HUES64 (cell line): ENCODE results near the gene BCAS3.

Source experiments
- H3K27ac ChIP-seq: 2 replicates; pipeline ENCODE4 v1.7.0; 2013; ENCODE audit warnings: low read depth, low read length, inconsistent platforms
- H3K27me3 ChIP-seq: 2 replicates; pipeline ENCODE4 v1.6.1; 2013; ENCODE audit warnings: mild to moderate bottlenecking, low read length; ENCODE audit not compliant: insufficient read depth
- H3K36me3 ChIP-seq: 2 replicates; pipeline ENCODE4 v1.6.1; 2013; ENCODE audit warnings: mild to moderate bottlenecking, low read length; ENCODE audit not compliant: insufficient read depth
- H3K4me1 ChIP-seq: 2 replicates; pipeline ENCODE4 v1.6.1; 2013; ENCODE audit warnings: mild to moderate bottlenecking, low read length, moderate library complexity; ENCODE audit not compliant: insufficient read depth
- H3K4me3 ChIP-seq: 2 replicates; pipeline ENCODE4 v1.5.1; 2013; ENCODE audit warnings: mild to moderate bottlenecking, low read length, moderate library complexity
- H3K9ac ChIP-seq: 2 replicates; pipeline ENCODE4 v1.6.1; 2013; ENCODE audit warnings: mild to moderate bottlenecking, low read depth, low read length
- H3K9me3 ChIP-seq: 2 replicates; pipeline ENCODE4 v1.6.1; 2013; ENCODE audit warnings: low read depth, low read length; ENCODE audit not compliant: insufficient read depth
- WGBS: fragments of 150-250, 120-280 bp; methylation state at CpG from one replicate; pipeline ENCODE4 v1.1.7; 2013; ENCODE audit warnings: missing lambda C conversion rate; 5-methylcytosine and 5-hydroxymethylcytosine counted together

The BCAS3 gene

GRCh38 chr17:61363601-61364462 lies 686.2 kb downstream of the BCAS3 start:
- Histone ChIP-seq H3K4me1 (peaks cover 4% of the 10 kb centered on the region; the same call in 1 of the 2 replicates), H3K27ac (no peak overlapping the region), H3K27me3 (no peaks in the 10 kb centered on the region), H3K36me3 (no peaks in the 10 kb centered on the region), H3K9me3 (no peaks in the 10 kb centered on the region), H3K9ac (no peak overlapping the region), H3K4me3 (no peak overlapping the region)
- WGBS = 92% methylated on average over 12 of the region's 13 CpGs

GRCh38 chr17:61364463-61364846 lies 686.8 kb downstream of the BCAS3 start:
- Histone ChIP-seq H3K27ac (no peak overlapping the region), H3K27me3 (no peaks in the 10 kb centered on the region), H3K4me3 (no peak overlapping the region), H3K9me3 (no peaks in the 10 kb centered on the region), H3K9ac (no peak overlapping the region), H3K36me3 (no peaks in the 10 kb centered on the region), H3K4me1 (peaks cover 3% of the 10 kb centered on the region; the same call in 1 of the 2 replicates)
- WGBS = 93% methylated on average over 3 of the region's 3 CpGs

GRCh38 chr17:61366076-61366714 lies 688.5 kb downstream of the BCAS3 start:
- no peak overlapping the region for H3K4me3 ChIP-seq
- H3K36me3 ChIP-seq = no peaks in the 10 kb centered on the region
- 0 out of 2 replicates have a peak, but pooled peaks cover 4% of the 10 kb centered on the region for H3K4me1 ChIP-seq
- no peaks in the 10 kb centered on the region for H3K9me3 ChIP-seq
- no peak overlapping the region for H3K9ac ChIP-seq
- no peaks in the 10 kb centered on the region for H3K27me3 ChIP-seq
- no peak overlapping the region for H3K27ac ChIP-seq
- WGBS = 90% methylated on average over 8 of the region's 8 CpGs

GRCh38 chr17:61366715-61367413 lies 689.2 kb downstream of the BCAS3 start:
- Histone ChIP-seq H3K36me3 (no peaks in the 10 kb centered on the region), H3K9me3 (no peaks in the 10 kb centered on the region), H3K27me3 (no peaks in the 10 kb centered on the region), H3K4me1 (0 out of 2 replicates have a peak, but pooled peaks cover 4% of the 10 kb centered on the region), H3K9ac (no peak overlapping the region), H3K27ac (no peak overlapping the region), H3K4me3 (no peak overlapping the region)
- 79% methylated on average over 19 of the region's 19 CpGs for WGBS

GRCh38 chr17:61368049-61368831 lies 690.6 kb downstream of the BCAS3 start:
- 0 out of 2 replicates have a peak, but pooled peaks cover 4% of the 10 kb centered on the region for H3K4me1 ChIP-seq
- no peak overlapping the region for H3K4me3 ChIP-seq
- H3K27ac ChIP-seq = no peak overlapping the region
- no peaks in the 10 kb centered on the region for H3K27me3 ChIP-seq
- H3K9me3 ChIP-seq = no peaks in the 10 kb centered on the region
- WGBS = 94% methylated on average over 27 of the region's 27 CpGs
- no peaks in the 10 kb centered on the region for H3K36me3 ChIP-seq
- no peak overlapping the region for H3K9ac ChIP-seq

- H3K27me3 ChIP-seq = no peaks in the 10 kb centered on the region
- H3K4me3 ChIP-seq = no peak overlapping the region
- 93% methylated on average over 7 of the region's 7 CpGs for WGBS
- H3K9ac ChIP-seq = no peak overlapping the region; the same call in 1 of the 2 replicates
- H3K36me3 ChIP-seq = no peaks in the 10 kb centered on the region
- 0 out of 2 replicates have a peak, but pooled peaks cover 4% of the 10 kb centered on the region for H3K4me1 ChIP-seq
- no peaks in the 10 kb centered on the region for H3K9me3 ChIP-seq
- H3K27ac ChIP-seq = no peak overlapping the region
Observed at GRCh38 chr17:61368832-61369450, 691.3 kb downstream of the BCAS3 start.

GRCh38 chr17:61369751-61370150 lies 692.1 kb downstream of the BCAS3 start:
- WGBS = 93% methylated on average over 10 of the region's 10 CpGs
- Histone ChIP-seq H3K9ac (no peak overlapping the region), H3K4me3 (no peak overlapping the region), H3K27ac (no peak overlapping the region), H3K9me3 (no peaks in the 10 kb centered on the region), H3K36me3 (no peaks in the 10 kb centered on the region), H3K27me3 (no peaks in the 10 kb centered on the region), H3K4me1 (0 out of 2 replicates have a peak, but pooled peaks cover 4% of the 10 kb centered on the region)

- Histone ChIP-seq H3K4me1 (0 out of 2 replicates have a peak, but pooled peaks cover 4% of the 10 kb centered on the region), H3K9me3 (no peaks in the 10 kb centered on the region), H3K36me3 (no peaks in the 10 kb centered on the region), H3K9ac (no peak overlapping the region), H3K27ac (no peak overlapping the region), H3K27me3 (no peaks in the 10 kb centered on the region), H3K4me3 (no peak overlapping the region)
- 80% methylated on average over 1 of the region's 1 CpG for WGBS
Observed at GRCh38 chr17:61371179-61371578, 693.5 kb downstream of the BCAS3 start.

- no peaks in the 10 kb centered on the region for H3K36me3 ChIP-seq
- no peak overlapping the region for H3K27ac ChIP-seq
- H3K4me1 ChIP-seq = 0 out of 2 replicates have a peak, but pooled peaks cover 4% of the 10 kb centered on the region
- no peaks in the 10 kb centered on the region for H3K9me3 ChIP-seq
- H3K9ac ChIP-seq = no peak overlapping the region
- 93% methylated on average over 7 of the region's 8 CpGs for WGBS
- H3K4me3 ChIP-seq = no peak overlapping the region
- no peaks in the 10 kb centered on the region for H3K27me3 ChIP-seq
Observed at GRCh38 chr17:61371606-61372005, 694.0 kb downstream of the BCAS3 start.

- Histone ChIP-seq H3K36me3 (no peaks in the 10 kb centered on the region), H3K4me1 (0 out of 2 replicates have a peak, but pooled peaks cover 4% of the 10 kb centered on the region), H3K27me3 (no peaks in the 10 kb centered on the region), H3K9ac (no peak overlapping the region), H3K4me3 (no peak overlapping the region), H3K9me3 (no peaks in the 10 kb centered on the region), H3K27ac (no peak overlapping the region)
- WGBS = 92% methylated on average over 9 of the region's 9 CpGs
Observed at GRCh38 chr17:61372436-61372835, 694.8 kb downstream of the BCAS3 start.
